ENCODE results near the gene POMC.
A peak's percentile ranks its signal among the peaks of the same experiment; 100 is the strongest.
"Not testable (repeated sequence)": the region's sequence is repeated elsewhere in the genome, so short reads cannot be mapped to it uniquely, and the experiment has no call there.

POMC gene

GRCh38 chr2:25177211-25177611 is 8.8 kb upstream of the POMC start:
- DNase-seq (ENCODE audit: low read depth in 3 of 3, low spot score in 1 of 3), result no peak

- no peak for DNase-seq (ENCODE audit: low read depth in 3 of 3, low spot score in 1 of 3)
These were observed 8.3 kb upstream of the POMC start for GRCh38 chr2:25176541-25177181.

DNA sequence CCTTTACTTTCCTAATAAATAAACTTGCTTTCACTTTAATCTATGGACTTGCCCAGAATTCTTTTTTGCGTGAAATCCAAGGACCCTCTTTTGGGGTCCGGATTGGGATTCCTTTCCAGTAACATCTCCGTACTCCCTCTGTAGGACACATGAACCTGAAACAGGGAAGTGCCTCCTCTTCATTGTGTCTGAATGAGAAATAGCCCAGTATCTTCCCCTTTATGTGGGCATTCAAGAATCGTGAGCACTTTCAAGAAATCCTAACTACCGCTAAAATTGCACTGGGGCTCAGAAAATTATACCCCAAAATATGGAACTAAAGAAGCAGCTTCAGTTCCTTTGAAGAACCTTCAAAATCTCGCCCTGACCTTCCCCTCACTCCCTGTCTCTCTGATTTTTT is 7.8 kb upstream of the POMC start:
- no peak for DNase-seq (ENCODE audit: low read depth in 3 of 3, low spot score in 1 of 3)

GRCh38 chr2:25174192-25174861 is 5.9 kb upstream of the POMC start:
- DNase-seq (ENCODE audit: low read depth in 3 of 3, low spot score in 1 of 3), result no peak

GRCh38 chr2:25173719-25174118 is 5.3 kb upstream of the POMC start:
- no peak for DNase-seq (ENCODE audit: low read depth in 3 of 3, low spot score in 1 of 3)

GRCh38 chr2:25170888-25171287 is 2.5 kb upstream of the POMC start:
- no peak for DNase-seq (ENCODE audit: low read depth in 3 of 3, low spot score in 1 of 3)

DNA sequence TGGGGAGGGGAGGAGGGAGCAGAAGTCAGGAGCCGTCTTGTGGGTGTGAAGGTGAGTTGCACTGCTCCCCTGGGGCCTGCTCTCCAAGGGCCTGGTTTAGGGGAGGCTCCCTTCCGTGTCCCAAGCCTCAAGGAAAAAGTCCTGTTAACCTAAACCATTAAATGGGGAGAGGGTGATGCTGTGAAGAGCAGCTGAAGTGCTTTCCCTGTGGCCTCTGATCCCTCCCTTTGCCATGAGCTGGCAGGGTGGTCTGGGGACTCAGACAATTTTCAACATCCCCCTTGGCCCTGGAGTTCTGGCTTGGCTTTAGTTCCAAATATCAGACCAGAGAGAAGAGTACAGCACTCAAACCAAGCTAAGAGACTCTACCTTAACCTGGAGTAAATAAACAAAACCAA is 692 bp upstream of the POMC start:
- DNase-seq (ENCODE audit: low read depth in 3 of 3, low spot score in 1 of 3), result no peak

DNA sequence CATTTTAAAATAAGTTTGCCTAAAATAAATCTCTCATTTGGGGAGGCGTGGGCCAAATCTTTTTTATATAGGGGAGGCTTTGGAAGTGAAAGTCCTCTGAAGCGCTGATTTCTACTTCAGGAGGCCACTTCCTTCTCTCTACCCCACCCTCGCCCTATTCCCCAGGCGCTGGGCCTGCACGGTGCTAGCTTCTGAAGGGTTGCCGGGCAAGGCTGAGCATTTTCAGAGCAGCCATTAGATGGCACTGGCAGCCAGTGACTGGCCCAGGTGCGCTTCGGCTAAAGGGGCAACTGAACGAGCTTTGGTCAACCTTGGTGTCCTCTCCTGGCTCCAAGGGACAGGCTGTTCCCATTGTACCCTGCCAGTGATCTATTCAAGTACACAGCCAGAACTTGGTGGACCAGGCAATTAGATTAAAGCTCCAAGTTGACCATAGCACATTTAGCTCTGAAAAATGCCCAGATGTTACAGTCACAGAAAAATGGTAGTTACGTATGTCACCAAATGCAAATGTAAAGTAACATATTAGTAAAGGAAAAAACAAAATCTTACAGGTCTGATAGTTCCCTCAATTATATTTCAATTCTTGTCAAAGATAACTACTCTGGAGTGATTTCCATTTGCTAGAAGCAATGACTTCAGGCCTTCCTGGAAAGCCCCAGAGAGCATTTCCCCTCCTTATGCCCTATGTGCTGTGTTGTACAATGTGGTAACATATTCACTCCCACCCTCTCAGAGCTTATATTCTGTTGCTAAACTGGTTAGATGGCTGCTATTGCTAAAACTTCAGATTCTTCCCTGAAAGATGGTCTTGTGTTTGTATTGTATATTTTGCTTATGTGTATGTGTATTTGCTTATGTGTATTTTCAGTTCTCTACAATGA is 2.1 kb downstream of the POMC start:
- no peak for DNase-seq (ENCODE audit: low read depth in 3 of 3, low spot score in 1 of 3)

DNA sequence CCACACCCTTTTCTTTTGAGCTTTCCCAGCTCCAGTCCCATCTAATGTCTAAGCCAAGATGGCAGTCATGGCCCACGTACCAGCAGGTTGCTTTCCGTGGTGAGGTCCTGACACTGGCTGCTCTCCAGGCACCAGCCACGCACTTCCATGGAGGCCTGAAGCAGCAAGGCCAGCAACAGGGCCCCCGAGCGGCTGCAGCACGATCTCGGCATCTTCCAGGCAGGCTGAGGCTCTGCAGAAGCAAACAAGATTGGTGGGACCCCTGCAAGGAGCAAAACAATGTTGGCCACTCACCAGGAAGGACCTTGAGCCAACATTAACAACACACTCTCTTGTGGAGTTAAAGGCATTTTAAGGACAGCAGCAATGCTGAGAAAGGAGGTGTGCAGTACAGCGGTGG is 3.8 kb downstream of the POMC start:
- DNase-seq (ENCODE audit: low read depth in 3 of 3, low spot score in 1 of 3), result no peak

- not testable (repeated sequence) for DNase-seq (ENCODE audit: low read depth in 3 of 3, low spot score in 1 of 3)
These were observed 6.3 kb downstream of the POMC start for GRCh38 chr2:25162061-25162460.

DNA sequence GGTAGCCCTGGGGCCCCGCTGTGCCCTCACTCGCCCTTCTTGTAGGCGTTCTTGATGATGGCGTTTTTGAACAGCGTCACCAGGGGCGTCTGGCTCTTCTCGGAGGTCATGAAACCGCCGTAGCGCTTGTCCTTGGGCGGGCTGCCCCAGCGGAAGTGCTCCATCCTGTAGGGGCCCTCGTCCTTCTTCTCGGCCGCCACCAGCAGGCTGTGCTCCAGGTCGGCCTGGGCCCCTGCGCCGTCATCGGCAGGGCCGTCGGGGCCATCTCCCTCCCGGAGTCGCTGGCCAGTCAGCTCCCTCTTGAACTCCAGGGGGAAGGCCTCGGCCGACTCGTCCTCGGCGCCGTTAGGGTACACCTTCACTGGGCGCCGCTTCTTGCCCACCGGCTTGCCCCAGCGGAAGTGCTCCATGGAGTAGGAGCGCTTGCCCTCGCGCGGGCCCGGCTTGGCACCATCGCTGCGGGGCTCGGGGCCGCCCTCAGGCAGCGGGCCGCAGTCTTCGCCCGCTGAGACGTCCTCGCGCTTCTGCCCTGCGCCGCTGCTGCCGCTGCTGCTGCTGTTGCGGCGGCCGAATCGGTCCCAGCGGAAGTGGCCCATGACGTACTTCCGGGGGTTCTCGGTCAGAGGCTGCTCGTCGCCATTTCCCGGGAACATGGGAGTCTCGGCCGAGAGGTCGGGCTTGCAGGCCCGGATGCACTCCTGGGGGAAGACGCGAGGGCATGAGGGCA is 7.2 kb downstream of the POMC start:
- DNase-seq (ENCODE audit: low read depth in 3 of 3, low spot score in 1 of 3), result peak; percentile 13 to 52 (median 34)

- DNase-seq (ENCODE audit: low read depth in 3 of 3, low spot score in 1 of 3), result no peak
These were observed 8.0 kb downstream of the POMC start for GRCh38 chr2:25160376-25160775.

DNA sequence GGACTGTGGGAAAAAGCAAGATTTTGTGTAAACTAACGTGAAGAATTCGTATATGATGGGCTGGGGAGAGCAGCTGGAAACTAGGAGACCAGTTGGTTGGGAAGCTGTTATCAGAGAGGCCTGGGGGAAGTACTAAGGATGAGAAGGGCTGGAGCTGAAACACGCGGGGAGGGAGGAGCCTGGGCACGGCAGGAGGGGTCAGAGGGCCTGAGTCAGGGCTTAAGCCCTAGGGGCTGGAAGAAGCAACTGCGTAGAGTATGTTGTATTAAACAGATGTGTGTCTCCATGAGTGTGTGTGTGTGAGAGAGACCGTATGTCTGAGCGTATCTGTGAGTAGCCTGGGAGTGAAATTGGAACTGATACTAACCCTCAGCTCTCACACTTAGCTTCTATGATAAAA is 8.4 kb downstream of the POMC start:
- DNase-seq (ENCODE audit: low read depth in 3 of 3, low spot score in 1 of 3), result no peak

GRCh38 chr2:25158096-25158852 is 10.1 kb downstream of the POMC start:
- DNase-seq (ENCODE audit: low read depth in 3 of 3, low spot score in 1 of 3), result no peak

GRCh38 chr2:25155401-25155800 is 13.0 kb downstream of the POMC start:
- no peak for DNase-seq (ENCODE audit: low read depth in 3 of 3, low spot score in 1 of 3)

GRCh38 chr2:25151718-25152117 is 16.7 kb downstream of the POMC start:
- no peak for DNase-seq (ENCODE audit: low read depth in 3 of 3, low spot score in 1 of 3)

DNA sequence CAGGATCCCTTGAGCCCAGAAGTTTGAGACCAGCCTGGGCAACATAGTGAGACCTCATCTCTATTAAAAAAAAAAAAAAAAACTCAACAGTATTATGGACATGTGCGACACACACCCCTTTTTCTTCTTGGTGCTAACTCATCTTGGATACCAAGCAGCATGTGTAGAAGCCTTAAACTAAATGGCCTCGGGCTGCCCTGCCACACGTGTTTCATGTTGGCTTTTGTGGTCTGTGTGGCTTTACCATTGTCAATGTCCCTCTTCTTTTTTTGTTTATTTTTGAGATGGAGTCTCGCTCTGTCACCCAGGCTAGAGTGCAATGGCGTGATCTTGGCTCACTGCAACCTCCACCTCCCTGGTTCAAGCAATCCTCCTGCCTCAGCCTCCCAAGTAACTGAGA is 17.4 kb downstream of the POMC start:
- DNase-seq (ENCODE audit: low read depth in 3 of 3, low spot score in 1 of 3), result not testable (repeated sequence)

GRCh38 chr2:25149646-25150045 is 18.7 kb downstream of the POMC start:
- DNase-seq (ENCODE audit: low read depth in 3 of 3, low spot score in 1 of 3), result no peak

GRCh38 chr2:25146896-25147295 is 21.5 kb downstream of the POMC start:
- no peak for DNase-seq (ENCODE audit: low read depth in 3 of 3, low spot score in 1 of 3)

DNA sequence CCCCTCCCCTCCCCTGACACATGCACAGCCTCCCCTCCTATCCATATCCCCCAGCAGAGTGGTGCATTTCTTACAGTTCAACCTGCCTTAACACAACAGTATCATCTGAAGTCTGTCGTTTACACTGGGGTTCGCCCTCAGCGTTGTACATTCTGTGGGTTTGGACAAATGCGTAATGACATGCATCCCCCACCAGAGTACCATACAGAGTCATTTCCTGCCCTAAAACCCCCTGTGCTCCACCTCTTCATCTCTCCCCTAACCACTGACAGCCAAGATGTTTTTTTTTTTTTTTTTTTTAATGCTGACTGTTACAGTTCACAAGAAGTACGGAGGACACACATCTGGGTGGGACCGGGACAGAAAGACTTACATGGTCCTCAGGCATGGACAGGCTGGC is 22.6 kb downstream of the POMC start:
- no peak for DNase-seq (ENCODE audit: low read depth in 3 of 3, low spot score in 1 of 3)

DNA sequence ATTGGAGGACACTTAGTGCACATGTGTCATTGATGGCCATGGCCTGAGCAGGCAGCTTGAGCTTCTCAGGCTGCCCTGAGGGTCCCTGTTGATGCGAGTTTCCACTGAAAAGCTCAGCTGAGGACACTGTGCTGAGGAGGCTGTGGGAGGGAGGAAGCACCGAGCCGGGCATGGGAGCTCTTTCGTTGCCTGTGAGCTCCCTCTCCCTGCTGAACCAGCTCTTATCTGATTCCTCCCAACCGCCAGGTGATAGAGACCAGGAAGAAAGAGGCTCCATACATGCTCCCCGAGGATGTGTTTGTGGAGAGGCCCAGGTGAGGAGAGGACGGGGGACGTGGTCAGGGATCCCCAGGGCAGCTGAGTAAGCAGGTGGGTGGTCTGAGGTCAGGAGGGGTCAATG is 27.3 kb downstream of the POMC start:
- DNase-seq (ENCODE audit: low read depth in 3 of 3, low spot score in 1 of 3), result no peak
